Endodermal cell (in vitro differentiated cells): Measurements from ENCODE around the gene HTR2A. TPM values are rescaled to one million over a fixed set of nuclear protein-coding genes. Genes with fewer than 3 reads are reported as not detected.
A peak's percentile ranks its signal among the peaks of the same experiment; 100 is the strongest.

ENCODE experiments used
- DNase-seq: peaks from one replicate; pipeline ENCODE4 v3.0.0-alpha.2; 2017
- H3K27ac ChIP-seq: 2 replicates; pipeline ENCODE4 v1.5.1; 2013; ENCODE audit warnings: mild to moderate bottlenecking, low read depth, low read length, moderate library complexity
- H3K27me3 ChIP-seq: 2 replicates; pipeline ENCODE4 v1.6.1; 2013; ENCODE audit warnings: mild to moderate bottlenecking, low read length, moderate library complexity; ENCODE audit not compliant: insufficient read depth, control insufficient read depth, poor library complexity, severe bottlenecking
- H3K36me3 ChIP-seq: 2 replicates; pipeline ENCODE4 v1.7.0; 2013; ENCODE audit warnings: mild to moderate bottlenecking, low read length, moderate library complexity; ENCODE audit not compliant: control insufficient read depth, insufficient read depth
- H3K4me1 ChIP-seq: one replicate; pipeline ENCODE4 v1.7.0; 2013; ENCODE audit warnings: low read length; ENCODE audit not compliant: control insufficient read depth, insufficient read depth
- H3K4me3 ChIP-seq: 2 replicates; pipeline ENCODE4 v1.5.1; 2013; ENCODE audit warnings: mild to moderate bottlenecking, low read length, moderate library complexity
- H3K9ac ChIP-seq: 2 replicates; pipeline ENCODE4 v1.6.1; 2013; ENCODE audit warnings: mild to moderate bottlenecking, low read length, moderate library complexity; ENCODE audit not compliant: poor library complexity, severe bottlenecking; ENCODE audit errors: extremely low read depth
- H3K9me3 ChIP-seq: 2 replicates; pipeline ENCODE4 v1.6.1; 2013; ENCODE audit warnings: mild to moderate bottlenecking, low read length, moderate library complexity; ENCODE audit not compliant: control insufficient read depth
- H3K27ac Mint-ChIP-seq: 2 replicates; pipeline ENCODE4 v1.8.0; 2020; ENCODE audit warnings: mixed read lengths
- H3K27me3 Mint-ChIP-seq: 2 replicates; pipeline ENCODE4 v1.8.0; 2021; ENCODE audit warnings: mild to moderate bottlenecking, mixed read lengths; ENCODE audit not compliant: insufficient read depth
- H3K36me3 Mint-ChIP-seq: 2 replicates; pipeline ENCODE4 v1.8.0; 2020; ENCODE audit warnings: low read depth, mixed read lengths
- H3K4me1 Mint-ChIP-seq: 2 replicates; pipeline ENCODE4 v1.8.0; 2020; ENCODE audit warnings: mixed read lengths
- H3K4me3 Mint-ChIP-seq: 2 replicates; pipeline ENCODE4 v1.8.0; 2020; ENCODE audit warnings: mild to moderate bottlenecking, moderate library complexity, mixed read lengths
- H3K9me3 Mint-ChIP-seq: 2 replicates; pipeline ENCODE4 v1.8.0; 2020; ENCODE audit warnings: mild to moderate bottlenecking, mixed read lengths
- WGBS, 2 experiments: methylation state at CpG; one replicate each; pipeline versions ENCODE4 v1.1.5 to v1.1.7; 2013; ENCODE audit warnings: missing lambda C conversion rate in 2 of 2, mixed read lengths in 1 of 2; ENCODE audit not compliant: insufficient coverage in 1 of 2, insufficient read length in 1 of 2; 5-methylcytosine and 5-hydroxymethylcytosine counted together
- total RNA-seq, 2 donors: library from RNA; stranded (reverse); fragmentation: NEBNext Ultra II Directional in 1 of 2; extraction: Animal tissue kit (Norgen Biotek cat#: 25700) in 1 of 2; gene quantifications; 2 replicates in 1 of 2; 3 replicates in 1 of 2; pipeline ENCODE4 v1.2.1, GENCODE V29; 2021
- TF ChIP-seq, protein P1 (sequence below): fragments of 200-600 bp; sonication (generic); conservative IDR thresholded peaks from 2 replicates; pipeline ENCODE4 v1.5.0; 2021; ENCODE audit warnings: antibody characterized with exemption, mild to moderate bottlenecking

HTR2A gene
- total RNA-seq, 2 donors from 2014 or later: not detected

DNA sequence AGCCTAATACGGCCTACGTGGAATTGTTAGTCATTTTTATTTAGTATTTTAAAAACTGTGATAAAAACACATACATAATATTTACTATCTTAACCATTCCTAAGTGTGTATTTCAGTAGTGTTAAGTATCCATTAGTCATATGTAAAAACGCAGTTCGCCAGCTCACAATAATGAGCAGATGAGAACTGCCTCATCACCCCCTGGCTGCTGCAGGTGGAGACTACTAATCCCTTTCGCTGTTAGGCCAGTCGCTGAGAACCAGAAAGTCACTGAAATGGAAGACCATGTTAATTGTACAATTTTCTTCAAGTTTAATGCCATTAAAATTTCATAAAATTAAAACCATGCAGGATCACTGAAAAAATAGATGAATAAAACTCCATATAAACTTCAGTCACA lies 101.5 kb downstream of the HTR2A start:
- H3K4me3 Mint-ChIP-seq: peak overlapping the region; percentile 88
- Histone ChIP-seq H3K27ac (no peak overlapping the region), H3K27me3 (no peaks in the 10 kb centered on the region), H3K9ac (no peak overlapping the region), H3K9me3 (no peaks in the 10 kb centered on the region), H3K36me3 (peaks cover 15% of the 10 kb centered on the region), H3K4me3 (no peak overlapping the region), H3K4me1 (peaks cover 3% of the 10 kb centered on the region)
- WGBS, 2 experiments: 76% methylated on average over 4 of the region's 6 CpGs; no CpG with 5 or more reads in 1 of the 2 experiments
- H3K27me3 Mint-ChIP-seq: no peaks in the 10 kb centered on the region
- H3K4me1 Mint-ChIP-seq: peaks cover 10% of the 10 kb centered on the region
- peaks cover 7% of the 10 kb centered on the region for H3K36me3 Mint-ChIP-seq
- no peaks in the 10 kb centered on the region for H3K9me3 Mint-ChIP-seq
- TF ChIP-seq, protein P1, sequence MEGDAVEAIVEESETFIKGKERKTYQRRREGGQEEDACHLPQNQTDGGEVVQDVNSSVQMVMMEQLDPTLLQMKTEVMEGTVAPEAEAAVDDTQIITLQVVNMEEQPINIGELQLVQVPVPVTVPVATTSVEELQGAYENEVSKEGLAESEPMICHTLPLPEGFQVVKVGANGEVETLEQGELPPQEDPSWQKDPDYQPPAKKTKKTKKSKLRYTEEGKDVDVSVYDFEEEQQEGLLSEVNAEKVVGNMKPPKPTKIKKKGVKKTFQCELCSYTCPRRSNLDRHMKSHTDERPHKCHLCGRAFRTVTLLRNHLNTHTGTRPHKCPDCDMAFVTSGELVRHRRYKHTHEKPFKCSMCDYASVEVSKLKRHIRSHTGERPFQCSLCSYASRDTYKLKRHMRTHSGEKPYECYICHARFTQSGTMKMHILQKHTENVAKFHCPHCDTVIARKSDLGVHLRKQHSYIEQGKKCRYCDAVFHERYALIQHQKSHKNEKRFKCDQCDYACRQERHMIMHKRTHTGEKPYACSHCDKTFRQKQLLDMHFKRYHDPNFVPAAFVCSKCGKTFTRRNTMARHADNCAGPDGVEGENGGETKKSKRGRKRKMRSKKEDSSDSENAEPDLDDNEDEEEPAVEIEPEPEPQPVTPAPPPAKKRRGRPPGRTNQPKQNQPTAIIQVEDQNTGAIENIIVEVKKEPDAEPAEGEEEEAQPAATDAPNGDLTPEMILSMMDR: peak; percentile 70
- H3K27ac Mint-ChIP-seq: no peak overlapping the region
- DNase-seq: no peak

DNA sequence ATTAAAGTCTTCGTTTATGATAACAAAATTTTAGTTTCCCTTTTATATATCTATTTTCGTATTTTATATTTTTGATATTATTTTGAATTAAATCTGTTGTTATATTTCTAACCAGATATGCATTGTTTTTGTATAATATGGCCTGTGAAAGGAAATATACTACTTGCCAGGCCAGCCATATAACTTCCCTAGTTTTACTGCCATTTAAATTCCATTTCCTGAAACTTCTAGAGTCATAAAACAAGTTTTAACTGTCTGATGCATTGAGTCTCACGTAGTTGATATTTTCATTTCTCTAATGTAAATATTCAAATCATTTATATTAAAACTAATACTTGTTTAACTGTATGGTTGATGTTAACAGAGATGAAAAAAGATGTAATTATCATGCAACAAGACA lies 113.3 kb downstream of the HTR2A start:
- Mint-ChIP-seq H3K4me3 (no peak overlapping the region), H3K9me3 (no peaks in the 10 kb centered on the region), H3K36me3 (peaks cover 33% of the 10 kb centered on the region)

DNA sequence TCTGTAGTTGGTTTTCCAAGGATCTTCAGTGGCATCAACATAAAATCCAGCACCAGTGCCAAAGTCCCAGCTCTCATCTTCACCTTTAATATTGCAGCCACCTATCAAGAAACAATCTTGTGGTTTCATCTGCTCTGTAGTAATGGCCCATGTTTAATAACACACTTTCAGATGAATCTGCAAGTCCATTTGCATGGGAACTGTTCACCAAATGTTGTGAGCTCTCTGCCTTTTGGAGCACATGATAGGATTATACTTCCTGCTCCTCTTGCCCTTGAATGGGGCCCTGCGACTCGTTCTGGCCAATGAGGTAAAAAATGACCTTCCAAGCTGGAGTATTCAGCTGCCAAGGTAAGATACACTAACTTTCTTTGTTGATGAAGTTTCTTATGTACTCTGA lies 114.2 kb downstream of the HTR2A start:
- H3K4me1 ChIP-seq: no peaks in the 10 kb centered on the region
- H3K27me3 ChIP-seq: no peaks in the 10 kb centered on the region
- Mint-ChIP-seq H3K27me3 (no peaks in the 10 kb centered on the region), H3K36me3 (peaks cover 33% of the 10 kb centered on the region), H3K27ac (no peak overlapping the region), H3K9me3 (no peaks in the 10 kb centered on the region), H3K4me3 (no peak overlapping the region), H3K4me1 (no peaks in the 10 kb centered on the region)
- H3K9me3 ChIP-seq: no peaks in the 10 kb centered on the region
- 80 to 92% methylated on average over 1 to 2 of the region's 2 CpGs for WGBS, 2 experiments
- H3K36me3 ChIP-seq: peaks cover 87% of the 10 kb centered on the region
- TF ChIP-seq, protein P1: no peak
- no peak overlapping the region for H3K4me3 ChIP-seq
- H3K27ac ChIP-seq: no peak overlapping the region
- DNase-seq: no peak
- H3K9ac ChIP-seq: no peak overlapping the region

More for the DNA sequence above, 113.3 kb downstream of the HTR2A start:
- Histone ChIP-seq H3K4me1 (no peaks in the 10 kb centered on the region), H3K27me3 (no peaks in the 10 kb centered on the region), H3K27ac (no peak overlapping the region), H3K4me3 (no peak overlapping the region), H3K9me3 (no peaks in the 10 kb centered on the region), H3K36me3 (peaks cover 87% of the 10 kb centered on the region), H3K9ac (no peak overlapping the region)
- no CpG with 5 or more reads among the region's 3 CpGs for WGBS, 2 experiments
- H3K27me3 Mint-ChIP-seq: no peaks in the 10 kb centered on the region
- no peaks in the 10 kb centered on the region for H3K4me1 Mint-ChIP-seq
- TF ChIP-seq, protein P1: no peak
- DNase-seq: no peak
- no peak overlapping the region for H3K27ac Mint-ChIP-seq
